ENCODE results near the gene FGD3.

Gene FGD3

GRCh38 chr9:93081081-93081529 is 133.8 kb downstream of the FGD3 start:
- ATAC-seq: no peak

- no peak for ATAC-seq
These were observed 134.6 kb downstream of the FGD3 start for GRCh38 chr9:93081931-93082330.

GRCh38 chr9:93082841-93083411 is 135.6 kb downstream of the FGD3 start:
- peak; percentile 27 to 37 for ATAC-seq

- peak; percentile 88 to 90 for ATAC-seq
These were observed 136.5 kb downstream of the FGD3 start for GRCh38 chr9:93083592-93084470.

- no peak for ATAC-seq
These were observed 137.2 kb downstream of the FGD3 start for GRCh38 chr9:93084471-93084881.

DNA sequence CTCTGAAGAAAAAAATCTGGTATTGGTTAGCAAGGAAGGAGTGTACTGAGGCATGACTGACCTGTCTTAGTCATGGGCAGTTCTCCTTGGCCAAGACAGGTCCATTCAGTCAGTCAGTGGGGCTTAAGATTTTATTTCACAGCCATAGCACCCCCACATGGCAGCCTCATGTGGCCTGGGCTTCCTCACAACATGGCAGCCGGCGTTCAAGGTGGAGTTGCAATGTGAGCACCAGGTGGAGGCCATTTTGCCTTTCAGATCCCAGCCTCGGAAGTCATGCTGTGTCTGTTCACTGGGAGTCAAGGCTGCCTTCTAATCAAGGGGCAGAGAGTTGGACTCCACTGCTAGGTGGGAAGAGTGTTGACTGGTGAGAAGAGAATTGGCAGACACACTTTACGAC is 138.4 kb downstream of the FGD3 start:
- ATAC-seq: no peak
